Skin epidermis (tissue), 12 donors: ENCODE results near the gene NET1.

Source experiments
- H3K27ac ChIP-seq, 21 experiments: fragments of 200-600 bp; sonication (generic) in 11 of 21; one replicate each; pipeline ENCODE4 v1.5.0; 2020; ENCODE audit warnings: mild to moderate bottlenecking in 3 of 21, inconsistent platforms in 2 of 21, moderate library complexity in 2 of 21
- H3K4me3 ChIP-seq, 7 experiments: fragments of 200-600 bp; sonication (generic) in 2 of 7; one replicate each; pipeline ENCODE4 v1.5.0; 2020; ENCODE audit warnings: inconsistent platforms in 2 of 7, mild to moderate bottlenecking in 2 of 7, moderate library complexity in 1 of 7

Gene NET1

DNA sequence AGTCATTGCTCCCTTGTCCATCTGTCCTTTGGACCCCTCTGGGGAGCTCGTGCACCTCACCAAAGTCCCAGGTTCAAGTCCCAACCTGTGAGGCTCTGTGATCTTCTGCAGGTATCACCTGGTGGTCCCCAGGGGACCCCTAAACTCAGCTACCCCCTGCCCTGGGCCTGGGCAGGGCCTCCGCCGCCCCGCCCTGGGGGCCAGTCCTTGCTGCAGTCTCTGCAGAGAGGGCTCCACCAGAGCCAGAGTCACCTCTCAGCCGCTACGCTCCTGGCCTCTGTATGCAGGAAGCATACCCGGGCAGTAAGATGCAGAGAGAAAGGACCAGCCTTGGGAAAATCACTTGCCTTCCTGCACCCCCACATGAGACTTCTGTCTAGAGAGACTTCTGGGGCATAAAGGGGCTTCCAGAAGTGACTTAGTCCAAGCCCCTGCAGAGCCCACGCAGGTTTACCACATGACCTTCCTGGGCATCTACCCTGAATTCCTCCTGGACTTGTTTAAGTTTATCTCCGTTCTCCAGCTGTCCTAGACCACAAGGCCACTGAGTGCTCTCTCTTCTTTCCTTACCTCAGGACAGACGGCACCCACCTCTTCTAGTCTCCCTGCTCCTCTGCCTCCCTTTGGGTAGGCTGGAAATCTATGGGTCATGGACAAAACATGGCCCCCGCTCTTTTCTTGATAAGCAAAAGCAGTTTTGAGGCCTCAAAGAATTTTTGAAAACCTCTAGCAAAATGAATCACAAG, 65.8 kb downstream of the NET1 start:
- Histone ChIP-seq H3K4me3 (no peak overlapping the region), H3K27ac (no peak overlapping the region)

DNA sequence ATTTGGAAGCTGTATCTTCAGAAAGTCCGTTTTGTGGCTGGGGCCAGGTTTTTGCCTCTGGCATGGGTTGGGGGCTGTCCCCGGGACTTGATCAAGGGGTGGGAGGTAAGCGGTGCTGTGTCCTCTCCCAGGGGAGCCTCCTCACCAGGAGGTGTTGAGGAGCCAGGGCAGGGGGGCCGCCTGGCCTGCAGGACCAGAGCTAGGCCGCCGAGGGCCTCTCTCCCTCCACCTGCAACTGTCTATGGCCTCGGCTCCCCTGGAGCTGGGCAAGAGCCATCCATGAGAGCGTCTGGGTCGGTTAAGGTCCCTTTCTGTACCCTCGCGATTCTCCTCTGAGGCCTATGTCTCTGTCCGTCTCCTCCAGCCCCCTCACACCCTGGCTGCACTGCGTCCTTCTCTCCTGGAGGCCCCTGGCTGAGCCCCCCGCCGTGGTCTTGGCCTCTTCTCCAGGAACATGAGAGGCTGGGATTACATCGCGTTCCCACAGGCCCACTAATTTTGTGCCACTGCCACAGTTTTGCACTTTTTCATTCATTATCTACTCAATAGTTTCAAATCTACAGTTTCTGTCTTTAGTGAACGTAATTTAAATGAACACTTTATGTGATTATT, 66.4 kb downstream of the NET1 start:
- Histone ChIP-seq H3K27ac (no peak overlapping the region), H3K4me3 (no peak overlapping the region)

- H3K27ac ChIP-seq, result no peak overlapping the region
Observed at GRCh38 chr10:5479481-5480161, 67.3 kb downstream of the NET1 start.

GRCh38 chr10:5480162-5480941, 68.0 kb downstream of the NET1 start:
- Histone ChIP-seq H3K4me3 (no peak overlapping the region), H3K27ac (no peak overlapping the region)

More at GRCh38 chr10:5479481-5480161, 67.3 kb downstream of the NET1 start:
- no peak overlapping the region for H3K4me3 ChIP-seq

DNA sequence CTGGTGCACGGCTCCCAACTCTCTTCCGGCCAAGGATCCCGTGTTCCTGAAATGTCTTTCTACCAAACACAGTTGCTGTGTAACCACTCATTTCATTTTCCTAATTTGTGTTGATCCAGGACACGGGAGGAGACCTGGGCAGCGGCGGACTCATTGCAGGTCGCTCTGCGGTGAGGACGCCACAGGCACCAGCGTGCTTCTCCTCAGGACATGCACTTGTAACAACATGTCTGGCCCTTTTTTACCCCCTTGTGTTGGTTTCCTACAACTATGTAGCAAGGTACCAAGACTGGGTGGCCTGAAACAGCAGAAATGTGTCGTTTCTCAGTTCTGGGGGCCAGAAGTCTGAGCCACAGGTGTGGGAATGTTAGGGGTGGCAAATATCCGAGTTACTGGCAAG, 68.8 kb downstream of the NET1 start:
- no peak overlapping the region for H3K4me3 ChIP-seq
- no peak overlapping the region for H3K27ac ChIP-seq

DNA sequence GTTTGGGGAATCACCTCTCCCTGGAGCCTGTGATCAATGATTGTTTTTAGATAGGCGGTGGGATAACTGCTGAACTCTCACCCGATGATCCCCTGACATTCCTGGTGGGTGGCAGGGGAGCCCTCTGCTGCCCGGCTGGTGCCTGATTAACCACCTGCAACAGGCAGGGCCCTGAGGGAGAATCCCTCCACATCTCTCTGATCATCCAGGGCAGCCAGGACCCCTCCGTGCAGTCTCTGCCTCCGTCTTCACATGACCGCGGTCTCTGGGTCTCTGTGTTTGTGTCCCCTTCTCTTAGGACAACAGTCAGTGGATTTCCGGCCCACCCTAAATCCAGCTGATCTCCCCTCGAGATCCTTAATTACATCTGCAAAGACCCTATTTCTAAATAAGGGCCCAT, 69.7 kb downstream of the NET1 start:
- Histone ChIP-seq H3K27ac (no peak overlapping the region), H3K4me3 (no peak overlapping the region)

GRCh38 chr10:5484205-5484604, 71.8 kb downstream of the NET1 start:
- no peak overlapping the region for H3K4me3 ChIP-seq
- H3K27ac ChIP-seq, result no peak overlapping the region

GRCh38 chr10:5485290-5485689, 72.9 kb downstream of the NET1 start:
- Histone ChIP-seq H3K4me3 (no peak overlapping the region), H3K27ac (no peak overlapping the region)

DNA sequence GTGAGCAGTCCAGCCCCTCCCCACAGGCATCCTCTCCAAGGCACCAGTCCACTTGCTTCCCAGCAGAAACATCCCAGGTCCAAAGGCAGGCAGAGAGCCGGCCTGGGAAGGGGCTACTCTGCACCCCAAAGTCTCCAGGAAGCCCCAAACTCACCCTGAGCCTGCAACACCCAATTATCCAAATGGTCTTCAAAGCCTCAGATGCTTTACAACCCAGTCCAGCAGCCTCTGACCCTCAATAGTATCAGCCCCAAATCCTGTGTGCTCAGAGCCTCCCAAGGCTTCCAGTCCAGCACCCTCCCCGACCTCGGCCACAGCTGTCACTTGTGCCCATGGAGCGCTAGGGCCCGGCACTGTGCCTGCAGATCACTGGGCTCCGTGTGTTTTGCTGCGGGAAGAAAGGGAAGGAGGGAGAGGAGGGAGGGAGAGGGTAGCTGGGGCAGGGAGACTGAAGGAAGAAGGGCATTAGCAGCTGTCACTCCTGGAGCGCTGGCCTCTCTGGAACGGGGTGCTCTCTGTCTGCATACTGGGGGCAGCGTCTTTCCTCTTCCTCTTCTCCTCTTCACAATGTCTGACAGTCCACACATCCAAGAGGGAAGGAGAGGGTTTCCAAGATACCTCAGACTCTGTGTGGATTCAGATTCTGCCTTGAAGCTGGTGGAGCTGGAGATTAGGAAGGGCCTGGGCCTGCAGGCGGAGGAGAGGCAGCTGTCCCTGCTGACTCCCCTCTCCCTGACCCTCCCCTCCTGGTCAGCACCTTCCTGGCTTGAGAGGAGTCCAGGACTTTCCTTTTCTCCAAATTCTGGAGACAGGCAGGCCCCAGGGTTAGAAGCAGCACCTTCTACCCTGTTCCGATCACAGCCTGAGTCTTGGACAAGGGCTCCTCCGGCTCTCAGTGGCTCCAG, 73.8 kb downstream of the NET1 start:
- H3K4me3 ChIP-seq, result peak overlapping the region in 1 of 7 experiments; percentile 25
- peak overlapping the region in 8 of 21 experiments; percentile 21 to 86 (median 68) for H3K27ac ChIP-seq

DNA sequence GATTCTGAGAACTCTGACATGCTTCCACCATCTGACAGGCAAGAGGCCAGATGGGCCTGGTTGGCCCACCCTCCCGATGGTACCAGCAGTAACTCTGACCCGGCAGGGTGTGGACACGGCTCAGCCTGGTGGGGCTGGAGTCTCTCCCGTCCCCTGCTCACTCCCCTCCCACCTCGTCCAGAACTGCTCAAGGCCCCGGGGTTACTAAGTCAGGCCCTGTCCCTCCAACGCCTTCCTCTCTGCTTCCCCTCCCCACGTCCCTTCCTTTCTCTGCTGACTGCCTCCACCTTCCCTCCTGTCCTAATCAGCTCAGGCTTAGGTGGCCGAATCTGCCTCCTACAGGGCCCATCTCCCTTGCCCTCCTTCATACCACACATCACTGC, 74.5 kb downstream of the NET1 start:
- H3K4me3 ChIP-seq, result peak overlapping the region in 1 of 7 experiments; percentile 25

DNA sequence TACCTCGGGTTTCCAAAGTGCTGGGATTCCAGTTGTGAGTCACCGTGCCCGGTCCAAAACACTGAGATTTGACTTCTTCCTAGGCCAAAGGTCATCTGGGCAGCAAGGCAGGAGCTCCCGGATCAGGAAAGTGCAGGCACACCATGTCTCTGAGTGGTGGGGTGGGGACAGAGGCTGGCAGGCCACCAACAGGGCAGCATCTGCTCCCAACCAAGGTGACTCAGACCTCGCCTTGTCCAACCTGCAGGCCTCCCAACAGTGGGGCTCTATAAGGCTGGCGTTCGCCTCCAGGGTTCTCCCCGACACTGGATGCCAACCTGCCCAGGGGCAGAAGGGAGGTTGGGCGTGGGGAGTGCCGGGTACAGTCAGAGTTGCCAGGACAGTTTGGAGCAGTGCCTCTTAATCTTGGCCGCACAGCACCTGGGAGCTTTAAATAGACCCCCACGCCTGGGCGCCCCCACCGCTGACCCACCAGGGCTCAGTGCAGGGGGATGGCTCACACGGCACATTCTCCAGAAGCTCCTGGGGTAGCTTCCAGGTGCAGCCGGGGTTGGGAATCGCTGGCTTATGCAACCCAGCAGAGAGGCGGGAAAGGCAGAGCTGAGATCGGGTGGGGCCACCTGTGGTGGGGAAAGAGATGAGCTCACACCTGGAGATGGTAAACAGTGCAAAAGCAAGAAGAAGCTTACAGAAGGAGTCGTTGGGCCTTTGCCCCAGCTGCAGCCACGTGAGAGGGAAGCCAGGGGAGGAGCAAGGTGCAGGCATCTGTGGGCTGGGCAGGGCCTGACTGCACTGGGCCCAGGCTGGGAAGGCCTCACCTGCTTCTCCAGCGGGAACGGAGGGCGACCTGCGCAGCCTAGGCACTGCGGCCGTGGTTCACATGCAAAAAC, 76.2 kb downstream of the NET1 start:
- peak overlapping the region in 18 of 21 experiments; percentile 40 to 88 (median 77) for H3K27ac ChIP-seq
- peak overlapping the region in 1 of 7 experiments; percentile 1 for H3K4me3 ChIP-seq

More for the DNA sequence above, 74.5 kb downstream of the NET1 start:
- peak overlapping the region in 9 of 21 experiments; percentile 21 to 86 (median 63) for H3K27ac ChIP-seq

DNA sequence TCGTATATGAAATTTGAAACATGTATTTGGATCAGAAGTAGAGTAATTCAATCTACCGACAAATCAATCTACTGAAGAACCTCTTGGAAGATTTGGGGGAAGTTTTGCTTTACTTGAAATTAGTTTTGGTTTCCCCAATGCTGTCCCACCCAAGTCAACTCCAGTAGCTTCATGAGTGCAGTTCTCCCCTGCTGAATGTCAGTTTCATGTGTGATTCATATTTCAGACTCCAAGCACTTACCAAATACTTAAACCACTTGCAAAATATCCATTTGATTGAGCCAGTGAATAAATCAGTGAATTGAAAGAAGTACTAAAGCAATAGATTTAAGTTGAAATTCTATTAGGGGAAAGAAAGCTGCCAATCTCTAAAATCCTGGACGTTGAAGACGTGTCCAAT, 77.7 kb downstream of the NET1 start:
- Histone ChIP-seq H3K4me3 (no peak overlapping the region), H3K27ac (no peak overlapping the region)

GRCh38 chr10:5490698-5491464, 78.5 kb downstream of the NET1 start:
- H3K27ac ChIP-seq, result no peak overlapping the region

GRCh38 chr10:5491477-5491876, 79.1 kb downstream of the NET1 start:
- peak overlapping the region in 1 of 21 experiments; percentile 22 for H3K27ac ChIP-seq
- H3K4me3 ChIP-seq, result no peak overlapping the region

More at GRCh38 chr10:5490698-5491464, 78.5 kb downstream of the NET1 start:
- no peak overlapping the region for H3K4me3 ChIP-seq

DNA sequence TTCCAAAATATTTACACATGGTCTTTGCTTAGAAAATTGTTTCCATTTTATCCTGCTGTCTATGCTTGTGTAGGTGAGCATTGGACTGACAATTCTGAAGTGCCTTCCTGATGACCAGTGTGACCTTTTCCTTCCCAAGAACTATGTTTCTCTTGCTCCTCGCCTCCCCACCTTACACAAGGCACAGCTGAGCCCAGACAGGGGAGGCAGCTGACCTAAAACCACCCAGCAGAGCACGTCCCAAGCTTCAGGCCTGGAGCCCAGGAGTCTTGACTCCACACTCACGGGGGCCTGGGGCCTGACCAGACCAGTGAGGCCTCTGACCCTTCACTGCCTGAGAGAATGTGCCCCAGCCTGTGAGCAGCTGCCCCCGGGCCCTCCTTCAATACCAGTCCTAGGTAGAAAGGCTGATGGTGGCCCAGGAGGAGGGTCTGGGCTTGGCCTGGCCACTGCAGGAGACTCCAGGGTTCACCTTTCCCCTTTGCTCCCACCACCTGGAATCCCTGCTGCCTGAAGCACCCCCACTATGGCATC, 80.0 kb downstream of the NET1 start:
- Histone ChIP-seq H3K27ac (peak overlapping the region in 1 of 21 experiments; percentile 24), H3K4me3 (no peak overlapping the region)

- Histone ChIP-seq H3K27ac (peak overlapping the region in 1 of 21 experiments; percentile 24), H3K4me3 (no peak overlapping the region)
Observed at GRCh38 chr10:5492929-5493576, 80.7 kb downstream of the NET1 start.
